ENCODE results near the gene PKNOX2.

PKNOX2 gene

DNA sequence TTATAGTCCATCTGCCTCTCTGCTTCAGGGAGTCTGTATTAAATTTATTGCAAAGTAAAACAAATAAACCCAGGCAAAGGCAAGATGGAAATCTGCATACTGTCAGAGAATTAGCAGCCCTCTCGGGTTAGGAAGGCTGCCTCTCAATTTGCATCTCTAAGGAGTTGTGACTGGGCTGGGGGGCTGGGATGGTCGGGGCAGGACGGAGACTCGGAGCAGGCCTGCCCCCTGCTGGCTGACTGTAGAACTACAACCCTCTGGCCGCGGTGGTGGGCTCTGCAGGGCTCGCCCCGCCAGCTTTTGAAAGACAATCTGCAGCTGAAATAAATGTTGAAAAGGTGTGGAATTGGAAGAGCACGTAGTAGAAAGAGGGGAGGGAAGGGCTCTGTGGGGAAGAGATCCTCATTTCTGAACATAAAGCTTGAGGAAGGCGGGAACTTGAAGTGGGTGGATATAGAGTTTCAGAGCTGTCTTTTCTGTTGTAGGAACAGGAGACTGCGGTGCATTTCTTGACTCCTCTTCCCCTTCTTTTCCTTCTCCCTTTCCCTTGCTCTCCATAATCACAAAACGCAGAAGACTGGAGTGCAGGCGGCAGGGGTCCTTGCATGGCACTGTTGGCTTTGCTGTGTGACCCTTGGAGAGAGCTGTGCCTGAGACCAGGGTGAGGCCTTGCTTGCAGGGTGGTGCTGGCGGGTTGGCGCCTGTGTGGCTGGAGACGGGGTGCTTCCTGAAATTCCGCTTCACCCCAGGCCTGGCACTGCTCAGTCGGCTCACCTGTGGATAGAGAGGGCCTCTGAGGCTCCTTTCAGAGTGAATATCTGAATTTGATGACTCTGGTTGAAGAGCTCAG, 22.6 kb upstream of the PKNOX2 start:
- Mint-ChIP-seq H3K27ac (no peak overlapping the region), H3K4me1 (ENCODE audit: low read depth) (no peaks in the 10 kb centered on the region), H3K9me3 (no peaks in the 10 kb centered on the region), H3K36me3 (ENCODE audit: low read depth) (no peaks in the 10 kb centered on the region), H3K27me3 (peaks cover 25% of the 10 kb centered on the region), H3K4me3 (no peak overlapping the region)

- Mint-ChIP-seq H3K36me3 (ENCODE audit: low read depth) (no peaks in the 10 kb centered on the region), H3K9me3 (no peaks in the 10 kb centered on the region), H3K27me3 (peaks cover 12% of the 10 kb centered on the region), H3K4me1 (ENCODE audit: low read depth) (no peaks in the 10 kb centered on the region), H3K4me3 (no peak overlapping the region), H3K27ac (no peak overlapping the region)
Measured at GRCh38 chr11:125146232-125146631, 18.3 kb upstream of the PKNOX2 start.

DNA sequence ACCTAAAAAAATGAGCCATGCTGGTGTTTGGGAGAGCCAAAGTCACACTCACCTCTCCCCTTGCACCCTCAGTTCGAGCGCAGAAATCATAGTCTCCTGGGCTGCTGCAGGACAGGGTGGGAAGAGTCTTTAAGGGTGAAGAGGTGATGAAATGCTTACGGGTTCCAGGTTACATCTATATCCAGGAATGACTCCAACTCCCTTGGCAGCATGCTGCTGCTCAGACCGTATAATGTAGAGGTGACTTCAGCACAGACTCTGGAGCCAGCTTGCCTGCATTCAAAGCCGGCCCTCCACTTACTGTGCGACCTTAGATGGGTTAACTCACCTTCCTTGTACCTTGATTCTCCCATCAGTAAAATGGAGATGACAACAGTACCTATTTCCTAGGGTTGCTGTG, 17.3 kb upstream of the PKNOX2 start:
- H3K27ac Mint-ChIP-seq, result no peak overlapping the region
- peaks cover 7% of the 10 kb centered on the region for H3K27me3 Mint-ChIP-seq
- no peaks in the 10 kb centered on the region for H3K9me3 Mint-ChIP-seq
- no peaks in the 10 kb centered on the region for H3K36me3 Mint-ChIP-seq (ENCODE audit: low read depth)
- H3K4me3 Mint-ChIP-seq, result no peak overlapping the region
- H3K4me1 Mint-ChIP-seq (ENCODE audit: low read depth), result no peaks in the 10 kb centered on the region

DNA sequence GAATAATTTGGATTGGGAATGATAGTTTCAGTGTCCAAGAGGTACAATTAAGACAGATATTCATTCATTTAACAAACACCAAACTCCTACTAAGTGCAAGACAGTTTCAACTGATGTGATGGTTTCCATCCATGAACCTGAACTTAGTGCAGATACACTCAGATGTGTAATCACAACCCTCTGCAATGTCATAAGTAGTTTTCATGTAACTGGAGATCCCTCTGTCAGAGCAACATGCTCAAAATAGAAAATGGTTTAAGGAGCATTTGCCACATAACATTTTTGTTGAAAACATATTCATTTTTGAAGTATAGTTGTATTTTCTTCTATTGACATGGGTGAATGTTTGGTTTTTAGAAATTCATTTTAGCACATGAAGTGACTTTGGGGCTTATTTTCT, 16.5 kb upstream of the PKNOX2 start:
- Mint-ChIP-seq H3K4me3 (no peak overlapping the region), H3K4me1 (ENCODE audit: low read depth) (no peaks in the 10 kb centered on the region), H3K36me3 (ENCODE audit: low read depth) (no peaks in the 10 kb centered on the region), H3K27ac (no peak overlapping the region), H3K27me3 (peaks cover 7% of the 10 kb centered on the region), H3K9me3 (no peaks in the 10 kb centered on the region)

GRCh38 chr11:125148743-125149142, 15.8 kb upstream of the PKNOX2 start:
- H3K36me3 Mint-ChIP-seq (ENCODE audit: low read depth), result no peaks in the 10 kb centered on the region
- H3K4me3 Mint-ChIP-seq, result no peak overlapping the region
- H3K4me1 Mint-ChIP-seq (ENCODE audit: low read depth), result no peaks in the 10 kb centered on the region
- peaks cover 7% of the 10 kb centered on the region for H3K27me3 Mint-ChIP-seq
- H3K9me3 Mint-ChIP-seq, result no peaks in the 10 kb centered on the region
- no peak overlapping the region for H3K27ac Mint-ChIP-seq

DNA sequence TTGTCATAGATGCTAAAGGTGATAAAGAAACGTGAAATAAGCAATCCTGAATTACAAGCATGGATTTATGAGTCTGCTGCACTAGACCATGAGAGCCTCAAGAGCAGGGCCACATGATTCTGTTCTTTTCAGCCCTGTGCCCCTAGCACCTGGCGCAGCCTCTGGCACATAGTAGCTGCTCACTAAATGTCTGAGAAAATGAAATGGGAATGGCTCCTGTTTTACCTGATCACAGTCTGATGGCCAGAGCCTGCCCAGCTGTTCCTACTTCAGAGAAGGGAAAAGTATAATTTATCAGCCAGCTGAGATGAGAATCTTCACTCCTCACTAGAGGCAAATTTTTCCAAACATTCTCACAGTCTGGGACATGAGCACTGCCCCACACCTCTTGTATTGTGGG, 10.7 kb upstream of the PKNOX2 start:
- no peaks in the 10 kb centered on the region for H3K36me3 Mint-ChIP-seq (ENCODE audit: low read depth)
- no peak overlapping the region for H3K27ac Mint-ChIP-seq
- H3K4me3 Mint-ChIP-seq, result no peak overlapping the region
- peaks cover 35% of the 10 kb centered on the region for H3K27me3 Mint-ChIP-seq
- no peaks in the 10 kb centered on the region for H3K4me1 Mint-ChIP-seq (ENCODE audit: low read depth)
- H3K9me3 Mint-ChIP-seq, result no peaks in the 10 kb centered on the region

- Mint-ChIP-seq H3K36me3 (ENCODE audit: low read depth) (no peaks in the 10 kb centered on the region), H3K27me3 (peaks cover 35% of the 10 kb centered on the region), H3K9me3 (no peaks in the 10 kb centered on the region), H3K27ac (no peak overlapping the region), H3K4me1 (ENCODE audit: low read depth) (no peaks in the 10 kb centered on the region), H3K4me3 (no peak overlapping the region)
Measured at GRCh38 chr11:125154378-125155099, 10.0 kb upstream of the PKNOX2 start.

DNA sequence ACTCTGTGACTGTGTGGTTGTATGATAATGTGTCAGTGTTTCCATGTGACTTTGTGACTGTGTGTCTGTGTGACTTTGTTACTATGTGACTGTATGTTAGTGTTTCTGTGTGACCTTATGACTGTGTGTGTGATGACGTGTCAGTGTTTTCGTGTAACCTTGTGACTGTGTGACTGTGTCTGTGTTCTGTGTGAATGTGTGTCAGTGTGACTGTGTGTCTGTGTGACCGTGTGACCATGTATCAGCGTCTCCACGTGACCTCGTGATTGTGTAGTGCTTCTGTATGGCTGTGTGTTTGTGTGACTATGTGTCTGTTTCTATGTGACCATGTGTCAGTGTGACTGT, 9.5 kb upstream of the PKNOX2 start:
- H3K36me3 Mint-ChIP-seq (ENCODE audit: low read depth), result no peaks in the 10 kb centered on the region
- no peaks in the 10 kb centered on the region for H3K4me1 Mint-ChIP-seq (ENCODE audit: low read depth)
- H3K4me3 Mint-ChIP-seq, result no peak overlapping the region
- H3K9me3 Mint-ChIP-seq, result no peaks in the 10 kb centered on the region
- no peak overlapping the region for H3K27ac Mint-ChIP-seq
- peaks cover 32% of the 10 kb centered on the region for H3K27me3 Mint-ChIP-seq

DNA sequence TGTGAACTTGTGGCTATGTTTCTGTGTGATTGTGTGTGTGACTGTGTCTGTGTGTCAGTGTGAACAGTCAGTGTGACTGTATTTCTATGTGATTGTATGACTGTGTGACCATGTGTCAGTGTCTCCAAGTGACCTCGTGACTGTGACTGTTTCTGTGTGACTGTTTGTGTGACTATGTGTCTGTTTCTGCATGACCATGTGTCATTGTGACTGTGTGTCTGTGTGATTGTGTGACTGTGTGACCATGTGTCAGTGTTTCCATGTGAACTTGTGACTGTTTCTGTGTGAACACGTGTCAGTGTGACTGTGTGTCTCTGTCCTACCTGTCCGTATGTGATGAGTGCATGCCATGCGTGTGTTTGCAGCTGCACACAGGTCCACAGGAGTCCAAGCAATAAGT, 8.8 kb upstream of the PKNOX2 start:
- Mint-ChIP-seq H3K4me1 (ENCODE audit: low read depth) (no peaks in the 10 kb centered on the region), H3K27me3 (peaks cover 37% of the 10 kb centered on the region), H3K9me3 (no peaks in the 10 kb centered on the region), H3K4me3 (no peak overlapping the region), H3K36me3 (ENCODE audit: low read depth) (no peaks in the 10 kb centered on the region), H3K27ac (no peak overlapping the region)

GRCh38 chr11:125156346-125157117, 8.0 kb upstream of the PKNOX2 start:
- Mint-ChIP-seq H3K9me3 (no peaks in the 10 kb centered on the region), H3K36me3 (ENCODE audit: low read depth) (no peaks in the 10 kb centered on the region), H3K4me1 (ENCODE audit: low read depth) (no peaks in the 10 kb centered on the region), H3K4me3 (no peak overlapping the region), H3K27me3 (peaks cover 35% of the 10 kb centered on the region), H3K27ac (no peak overlapping the region)

DNA sequence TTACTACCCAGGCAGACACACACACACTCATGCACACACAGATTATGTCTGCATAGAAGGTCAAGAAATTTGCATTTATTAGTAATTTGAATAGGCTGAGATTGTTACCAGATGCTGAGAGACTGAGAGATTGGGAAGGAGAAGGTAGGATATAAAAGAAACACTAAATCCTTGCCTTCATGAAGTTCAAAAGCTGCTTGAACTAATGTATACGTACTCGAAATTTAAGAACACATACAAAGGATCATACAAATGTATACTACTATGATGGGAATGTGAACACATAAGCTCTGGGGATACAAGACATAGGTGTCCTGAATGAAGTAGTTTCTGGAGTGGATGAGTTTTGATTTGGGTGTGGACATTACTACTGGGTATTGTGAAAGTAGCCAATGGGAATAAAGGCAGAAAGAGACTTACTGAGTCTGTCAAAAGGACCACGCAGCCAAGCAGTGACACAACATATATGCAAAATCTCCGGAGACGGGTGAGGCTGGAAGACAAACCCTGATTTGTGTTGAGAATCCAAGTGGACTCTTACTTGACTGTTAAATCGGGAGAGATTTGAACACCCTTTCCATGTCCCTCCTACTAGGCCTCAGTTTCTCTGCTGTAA, 7.3 kb upstream of the PKNOX2 start:
- no peaks in the 10 kb centered on the region for H3K36me3 Mint-ChIP-seq (ENCODE audit: low read depth)
- no peak overlapping the region for H3K27ac Mint-ChIP-seq
- no peaks in the 10 kb centered on the region for H3K9me3 Mint-ChIP-seq
- H3K27me3 Mint-ChIP-seq, result peaks cover 38% of the 10 kb centered on the region
- H3K4me1 Mint-ChIP-seq (ENCODE audit: low read depth), result no peaks in the 10 kb centered on the region
- no peak overlapping the region for H3K4me3 Mint-ChIP-seq

- peaks cover 46% of the 10 kb centered on the region for H3K27me3 Mint-ChIP-seq
- no peak overlapping the region for H3K27ac Mint-ChIP-seq
- H3K4me3 Mint-ChIP-seq, result no peak overlapping the region
- H3K9me3 Mint-ChIP-seq, result no peaks in the 10 kb centered on the region
- no peaks in the 10 kb centered on the region for H3K4me1 Mint-ChIP-seq (ENCODE audit: low read depth)
- no peaks in the 10 kb centered on the region for H3K36me3 Mint-ChIP-seq (ENCODE audit: low read depth)
Measured at GRCh38 chr11:125157953-125158680, 6.4 kb upstream of the PKNOX2 start.

- peaks cover 10% of the 10 kb centered on the region for H3K4me1 Mint-ChIP-seq (ENCODE audit: low read depth)
- no peak overlapping the region for H3K27ac Mint-ChIP-seq
- no peaks in the 10 kb centered on the region for H3K9me3 Mint-ChIP-seq
- H3K36me3 Mint-ChIP-seq (ENCODE audit: low read depth), result no peaks in the 10 kb centered on the region
- H3K27me3 Mint-ChIP-seq, result peaks cover 55% of the 10 kb centered on the region
- H3K4me3 Mint-ChIP-seq, result no peak overlapping the region
Measured at GRCh38 chr11:125162743-125163142, 1.8 kb upstream of the PKNOX2 start.

DNA sequence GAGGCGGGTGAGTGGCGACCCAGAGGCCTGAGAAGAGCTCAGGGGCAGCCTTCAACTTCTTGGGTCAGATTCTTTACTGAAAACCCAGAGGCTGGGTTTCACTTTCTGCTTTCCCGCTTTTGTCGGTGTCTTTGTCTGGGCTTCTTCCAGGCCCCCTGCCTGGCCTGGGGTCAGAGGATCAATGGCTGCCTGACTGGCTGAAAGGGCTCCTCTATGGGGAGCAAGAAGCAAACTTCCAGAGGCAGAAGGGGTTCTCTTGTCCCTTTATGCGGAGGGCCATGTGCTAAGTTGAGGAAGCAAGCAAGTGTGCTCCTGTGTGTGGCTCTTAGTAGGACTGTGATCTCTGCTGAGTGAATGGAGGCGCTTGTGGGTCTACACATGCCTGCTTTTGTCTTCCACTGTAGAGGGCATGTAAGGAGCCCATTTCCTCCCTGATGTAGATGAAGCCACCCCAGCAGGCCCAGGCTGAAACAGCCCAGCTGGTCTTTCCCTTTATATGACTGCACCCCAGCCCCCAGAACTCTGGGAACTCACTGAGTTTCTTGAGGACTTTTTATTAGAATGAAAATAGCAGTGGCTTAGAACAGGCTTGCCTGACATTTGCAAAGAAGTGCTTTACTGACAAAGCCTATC, 1.0 kb upstream of the PKNOX2 start:
- no peak overlapping the region for H3K27ac Mint-ChIP-seq
- no peaks in the 10 kb centered on the region for H3K36me3 Mint-ChIP-seq (ENCODE audit: low read depth)
- peak overlapping the region; percentile 45 for H3K4me3 Mint-ChIP-seq
- peaks cover 59% of the 10 kb centered on the region for H3K27me3 Mint-ChIP-seq
- H3K9me3 Mint-ChIP-seq, result no peaks in the 10 kb centered on the region
- peaks cover 10% of the 10 kb centered on the region for H3K4me1 Mint-ChIP-seq (ENCODE audit: low read depth)
